Adrenal gland (tissue), 12 donors: ENCODE data around the gene NUP62CL. TPM values are rescaled to one million over a fixed set of nuclear protein-coding genes. Genes with fewer than 3 reads are reported as not detected.

Source experiments
- DNase-seq, 7 donors: peaks; one replicate each; pipeline ENCODE4 v3.0.0-alpha.2; 2019 to 2020
- H3K27ac ChIP-seq, 5 donors: fragments of 200-600 bp; sonication (generic) in 4 of 5; 1 replicate in 3 of 5; 2 replicates in 2 of 5; pipeline versions ENCODE4 v1.5.1 to v1.8.0; 2016 to 2020; ENCODE audit warnings: mild to moderate bottlenecking in 1 of 5
- H3K27me3 ChIP-seq: fragments of 200-600 bp; 2 replicates; pipeline ENCODE4 v1.8.0; 2021
- H3K36me3 ChIP-seq, 2 donors: fragments of 200-600 bp; replicated peaks in 1 of 2; 1 replicate in 1 of 2; 2 replicates in 1 of 2; pipeline versions ENCODE4 v1.5.1 to v1.8.0; 2018 to 2022
- H3K4me1 ChIP-seq, 2 donors: fragments of 200-600 bp; replicated peaks in 1 of 2; 1 replicate in 1 of 2; 2 replicates in 1 of 2; pipeline versions ENCODE4 v1.5.1 to v1.8.0; 2018 to 2021
- H3K4me3 ChIP-seq, 4 donors: fragments of 200-600 bp; sonication (generic) in 3 of 4; one replicate each; pipeline ENCODE4 v1.5.1; 2016 to 2018
- H3K9me3 ChIP-seq, 3 donors: fragments of 200-600 bp; sonication (generic) in 1 of 3; replicated peaks in 1 of 3; 1 replicate in 2 of 3; 2 replicates in 1 of 3; pipeline versions ENCODE4 v1.5.1 to v1.8.0; 2016 to 2021
- POLR2A ChIP-seq, 2 donors: fragments of 450-650 bp; IDR thresholded peaks; one replicate each; pipeline ENCODE4 v1.6.1; 2017; ENCODE audit warnings: antibody characterized with exemption in 2 of 2, mild to moderate bottlenecking in 2 of 2, moderate library complexity in 1 of 2
- WGBS, 4 donors: extraction: QIAGEN DNeasy Blood & Tissue Kit in 2 of 4; methylation state at CpG; one replicate each; pipeline versions ENCODE4 v1.1.5 to v1.1.7; 2013 to 2017; 5-methylcytosine and 5-hydroxymethylcytosine counted together
- intact Hi-C, 2 donors: fragments of 100-400 bp; cut with DNase I; formaldehyde crosslinking; loops; one replicate each; pipeline versions ENCODE4 v1.14.1 to v1.15.0; 2022 to 2023
- polyA plus RNA-seq, 3 donors: library from polyadenylated mRNA; stranded (reverse); fragments of 200-250 nt in 2 of 3; fragments of 350-450 nt in 1 of 3; fragmentation: Illumina TruSeq in 1 of 3; extraction: RNeasy Lipid Tissue Mini Kit (QIAGEN cat#74804) in 1 of 3; gene quantifications; one replicate each; pipeline ENCODE4 v1.2.3, GENCODE V29; 2013 to 2014
- total RNA-seq, 9 donors: library from RNA; depleted of rRNA in 4 of 9; stranded (reverse); fragments of >200 nt in 4 of 9; fragments of 120-200 nt in 1 of 9; fragmentation: NEBNext Ultra II Directional in 1 of 9; extraction: Animal tissue kit (Norgen Biotek cat#: 25700) in 1 of 9; gene quantifications; one replicate each; pipeline versions ENCODE4 v1.1.0 to v1.2.4, GENCODE V29; 2013 to 2023
- TF ChIP-seq, protein P1 (sequence below), 6 experiments: fragments of 450-650 bp in 4 of 6; fragments of 200-600 bp in 2 of 6; sonication (generic) in 1 of 6; IDR thresholded peaks; 1 replicate in 5 of 6; 2 replicates in 1 of 6; pipeline versions ENCODE4 v1.5.1 to v1.8.0; 2016 to 2021; ENCODE audit warnings: antibody characterized with exemption in 6 of 6, mild to moderate bottlenecking in 2 of 6, moderate library complexity in 1 of 6
- donor health status: healthy with polysubstance abuse.
- donor health status: Bipolar disorder and iron deficiency.
- donor health status: DM: yes; HTN: yes; CAD: no.
- donor health status: DM: no; HTN: no; CAD: no.
- donor health status: DM: no; HTN: no; CAD: no.
- donor health status: DM: yes; HTN: yes; CAD: no.

Gene NUP62CL
- total and polyA plus RNA-seq, 12 donors = 1.3 to 12.2 (median 4.6) TPM

DNA sequence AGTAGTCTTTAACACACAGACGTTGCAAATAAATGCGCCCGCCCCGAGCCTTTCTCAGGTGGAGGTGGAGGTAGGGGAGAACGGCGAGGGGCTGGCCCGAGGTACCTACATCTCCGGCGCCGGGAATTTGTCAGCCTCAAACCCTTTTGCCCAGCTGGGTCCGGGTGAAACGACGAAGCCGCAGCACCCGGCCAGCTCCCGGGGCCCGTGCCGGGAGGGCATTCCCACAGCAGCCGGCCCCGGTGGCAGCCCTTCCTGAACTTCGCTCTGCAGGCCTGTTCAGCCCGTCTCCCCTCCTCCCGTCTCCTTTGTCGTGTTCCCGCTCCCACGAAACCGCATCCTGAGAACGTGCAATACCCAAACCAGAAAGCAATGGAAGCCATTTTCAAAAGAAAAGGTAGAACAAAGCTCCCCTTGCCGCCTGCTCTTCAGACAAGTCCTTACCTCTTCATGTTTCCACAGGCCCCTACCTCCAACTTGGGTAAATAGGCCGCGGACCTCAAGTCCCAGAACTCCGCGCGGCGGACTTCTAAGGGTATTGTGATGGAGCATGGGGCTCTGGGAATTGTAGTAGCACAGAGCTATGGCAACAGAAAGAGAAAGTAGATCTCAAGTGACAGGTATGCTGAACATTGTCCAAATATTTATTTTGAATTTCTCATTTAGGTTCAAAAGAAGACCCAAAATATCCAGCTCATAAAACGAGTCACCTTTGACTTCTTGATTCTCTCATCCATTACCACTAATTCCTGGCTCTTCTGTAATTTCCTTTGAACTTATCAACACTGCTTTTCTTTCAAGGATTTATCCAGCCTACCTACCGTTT, 87.7 kb downstream of the NUP62CL start, which contains the start of gene RBM41:
TSS of gene RBM41 (minus strand) at position 501 of the 826 bp plus-strand sequence. CDS start at position 452, 49 bp downstream.
- peak within 1 kb of the TSS in 2 of 4 donors; percentile 35 to 51 for H3K4me3 ChIP-seq
- no peaks in the 10 kb centered on the region for H3K9me3 ChIP-seq
- WGBS, 4 donors = 1 to 29% (median 15%) methylated on average over 8 to 37 of the region's 37 CpGs
- H3K36me3 ChIP-seq = peaks cover 0 to 11% of the 10 kb centered on the region in 2 donors
- peaks cover 7% of the 10 kb centered on the region for H3K27me3 ChIP-seq
- no peak for TF ChIP-seq POLR2A (IDR thresholded peaks at IDR 0.05)
- TF ChIP-seq, protein P1, sequence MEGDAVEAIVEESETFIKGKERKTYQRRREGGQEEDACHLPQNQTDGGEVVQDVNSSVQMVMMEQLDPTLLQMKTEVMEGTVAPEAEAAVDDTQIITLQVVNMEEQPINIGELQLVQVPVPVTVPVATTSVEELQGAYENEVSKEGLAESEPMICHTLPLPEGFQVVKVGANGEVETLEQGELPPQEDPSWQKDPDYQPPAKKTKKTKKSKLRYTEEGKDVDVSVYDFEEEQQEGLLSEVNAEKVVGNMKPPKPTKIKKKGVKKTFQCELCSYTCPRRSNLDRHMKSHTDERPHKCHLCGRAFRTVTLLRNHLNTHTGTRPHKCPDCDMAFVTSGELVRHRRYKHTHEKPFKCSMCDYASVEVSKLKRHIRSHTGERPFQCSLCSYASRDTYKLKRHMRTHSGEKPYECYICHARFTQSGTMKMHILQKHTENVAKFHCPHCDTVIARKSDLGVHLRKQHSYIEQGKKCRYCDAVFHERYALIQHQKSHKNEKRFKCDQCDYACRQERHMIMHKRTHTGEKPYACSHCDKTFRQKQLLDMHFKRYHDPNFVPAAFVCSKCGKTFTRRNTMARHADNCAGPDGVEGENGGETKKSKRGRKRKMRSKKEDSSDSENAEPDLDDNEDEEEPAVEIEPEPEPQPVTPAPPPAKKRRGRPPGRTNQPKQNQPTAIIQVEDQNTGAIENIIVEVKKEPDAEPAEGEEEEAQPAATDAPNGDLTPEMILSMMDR (IDR thresholded peaks at IDR 0.05) = no peak
- DNase-seq = peak; percentile 66 to 88 (median 80)
- intact Hi-C loops = no loop called here
- H3K4me1 ChIP-seq = peaks cover 0 to 6% of the 10 kb centered on the region in 2 donors
- H3K27ac ChIP-seq = peak within 1 kb of the TSS in 2 of 5 donors; percentile 59 to 69

DNA sequence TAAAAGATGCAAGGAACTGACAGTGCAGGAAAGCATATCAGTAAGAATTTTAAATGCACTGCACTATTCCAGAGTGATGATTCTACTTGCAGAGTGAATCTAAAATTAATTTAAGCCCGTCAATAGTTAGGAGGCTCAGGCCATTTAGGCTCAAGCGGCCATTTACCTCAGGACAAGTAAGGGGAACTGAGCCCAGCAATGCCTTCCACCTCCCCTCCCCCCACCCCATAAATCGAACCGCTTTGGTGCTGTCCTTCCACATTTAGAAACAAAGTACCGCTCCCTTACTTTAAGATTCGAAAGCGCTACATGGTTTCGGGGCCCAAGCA, 88.3 kb downstream of the NUP62CL start:
- Histone ChIP-seq H3K4me3 (peak overlapping the region in 2 of 4 donors; percentile 35 to 51), H3K27me3 (peaks cover 7% of the 10 kb centered on the region), H3K36me3 (peaks cover 0 to 16% of the 10 kb centered on the region in 2 donors), H3K9me3 (no peaks in the 10 kb centered on the region), H3K27ac (peak overlapping the region in 2 of 5 donors; percentile 59 to 69), H3K4me1 (peaks cover 0 to 6% of the 10 kb centered on the region in 2 donors)
- WGBS, 4 donors = 0 to 38% (median 16%) methylated on average over 2 to 8 of the region's 8 CpGs
- DNase-seq = no peak
- intact Hi-C loops = no loop called here
- TF ChIP-seq, protein P1 (IDR thresholded peaks at IDR 0.05) = no peak
- no peak for TF ChIP-seq POLR2A (IDR thresholded peaks at IDR 0.05)

DNA sequence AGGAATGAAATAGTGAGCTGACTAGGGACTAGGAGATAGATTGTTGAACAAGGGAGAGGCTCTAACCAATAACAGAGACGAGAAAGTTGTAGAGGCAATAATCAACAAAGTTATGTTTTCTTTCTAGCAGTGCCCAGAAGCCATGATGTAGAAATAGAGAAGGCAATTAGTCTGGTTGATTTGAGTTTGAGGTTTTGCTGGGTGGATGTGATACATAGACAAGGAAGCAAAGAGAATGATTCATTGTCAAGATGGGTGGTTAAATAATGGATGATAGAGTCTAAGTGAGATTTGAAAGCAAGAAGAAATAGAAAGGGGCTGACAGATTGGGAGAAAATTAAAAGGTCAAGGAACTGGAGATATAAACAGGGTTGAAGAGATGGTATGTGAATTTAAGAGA, 98.8 kb downstream of the NUP62CL start:
- Histone ChIP-seq H3K36me3 (no peaks in the 10 kb centered on the region), H3K4me3 (no peak overlapping the region), H3K9me3 (no peaks in the 10 kb centered on the region), H3K27me3 (no peaks in the 10 kb centered on the region), H3K27ac (no peak overlapping the region), H3K4me1 (no peaks in the 10 kb centered on the region)
- TF ChIP-seq POLR2A (IDR thresholded peaks at IDR 0.05) = no peak
- TF ChIP-seq, protein P1 (IDR thresholded peaks at IDR 0.05) = no peak
- intact Hi-C loops = no loop called here
- 78 to 100% (median 91%) methylated on average over 1 of the region's 1 CpG for WGBS, 4 donors
- no peak for DNase-seq

DNA sequence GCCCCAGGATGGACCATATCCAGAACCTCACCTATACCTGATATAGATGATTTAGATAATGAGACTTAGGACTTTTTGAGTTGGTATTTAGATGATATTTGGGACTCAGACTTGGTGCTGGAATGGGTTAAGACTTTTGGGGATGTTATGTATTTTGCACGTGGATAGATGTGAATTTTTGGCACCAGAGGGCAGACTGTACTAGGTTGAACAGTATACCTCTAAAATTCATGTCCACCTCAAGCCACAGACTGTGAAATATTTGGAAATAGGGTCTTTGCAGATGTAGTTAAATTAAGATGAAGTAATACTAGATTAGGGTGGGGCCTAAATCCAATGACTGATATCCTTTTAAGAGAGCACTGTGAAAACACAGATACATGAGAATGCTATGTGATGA, 103.3 kb downstream of the NUP62CL start:
- no peaks in the 10 kb centered on the region for H3K36me3 ChIP-seq
- 7 to 30% (median 23%) methylated on average over 1 of the region's 1 CpG; no CpG with 5 or more reads in 1 of the 4 donors for WGBS, 4 donors
- TF ChIP-seq POLR2A (IDR thresholded peaks at IDR 0.05) = no peak
- TF ChIP-seq, protein P1 (IDR thresholded peaks at IDR 0.05) = no peak
- H3K27ac ChIP-seq = no peak overlapping the region
- DNase-seq = no peak
- no peaks in the 10 kb centered on the region for H3K4me1 ChIP-seq
- H3K27me3 ChIP-seq = no peaks in the 10 kb centered on the region
- intact Hi-C loops = no loop called here
- no peak overlapping the region for H3K4me3 ChIP-seq
- no peaks in the 10 kb centered on the region for H3K9me3 ChIP-seq
